ENCODE data around the gene GPR37L1. TPM values are rescaled to one million over a fixed set of nuclear protein-coding genes. Genes with fewer than 3 reads are reported as not detected.

GPR37L1 gene
- total RNA-seq, 2 experiments from 2014 or later, result not detected

GRCh38 chr1:202155478-202156021 lies 32.8 kb downstream of the GPR37L1 start:
- no peak for DNase-seq

GRCh38 chr1:202156590-202156989 lies 33.9 kb downstream of the GPR37L1 start:
- ChIA-PET CTCF (interaction anchor here (0.6 to 2.8 kb wide), 5 partner anchors 9 to 159 kb away, joined by 3 to 38 read pairs (median 4); partner anchors contain the start of gene ARL8A), POLR2A (interaction anchor here (1.2 to 13.6 kb wide), 3 partner anchors 9 to 19 kb away, joined by 3 to 124 read pairs (median 6); partner anchors contain the start of gene ARL8A)
- Mint-ChIP-seq H3K4me1 (ENCODE audit: low read depth) (peaks cover 49% of the 10 kb centered on the region), H3K9me3 (no peaks in the 10 kb centered on the region), H3K4me3 (peak overlapping the region; percentile 95), H3K36me3 (ENCODE audit: low read depth) (peaks cover 75% of the 10 kb centered on the region), H3K27me3 (no peaks in the 10 kb centered on the region), H3K27ac (peak overlapping the region; percentile 4)
- no peak for ATAC-seq
- intact Hi-C loops (cut with micrococcal nuclease), result no loop called here
- DNase-seq, result no peak
- no peak for TF ChIP-seq CTCF (IDR thresholded peaks at IDR 0.05)

More at GRCh38 chr1:202155478-202156021, 32.8 kb downstream of the GPR37L1 start:
- H3K36me3 Mint-ChIP-seq (ENCODE audit: low read depth), result peaks cover 86% of the 10 kb centered on the region
- POLR2A ChIA-PET, result interaction anchor here (1.2 to 13.6 kb wide), 3 partner anchors 10 to 20 kb away, joined by 3 to 124 read pairs (median 3); partner anchors contain the start of gene ARL8A
- peaks cover 47% of the 10 kb centered on the region for H3K4me1 Mint-ChIP-seq (ENCODE audit: low read depth)
- intact Hi-C loops (cut with micrococcal nuclease), result no loop called here
- no peak for TF ChIP-seq CTCF (IDR thresholded peaks at IDR 0.05)
- H3K9me3 Mint-ChIP-seq, result no peaks in the 10 kb centered on the region
- ATAC-seq, result no peak
- H3K27ac Mint-ChIP-seq, result no peak overlapping the region
- no peaks in the 10 kb centered on the region for H3K27me3 Mint-ChIP-seq
- H3K4me3 Mint-ChIP-seq, result no peak overlapping the region
- CTCF ChIA-PET, result interaction anchor here (0.6 to 2.8 kb wide), 21 partner anchors 10 to 555 kb away, joined by 3 to 38 read pairs (median 5); partner anchors contain the start of genes ARL8A, LGR6 and UBE2T

GRCh38 chr1:202157945-202158344 lies 35.2 kb downstream of the GPR37L1 start:
- ChIA-PET CTCF (interaction anchor here (1.2 kb wide), 1 partner anchor 35 kb away, joined by 4 read pairs; the partner anchor contains the start of gene LGR6), POLR2A (interaction anchor here (13.6 kb wide), 1 partner anchor 13 kb away, joined by 124 read pairs; the partner anchor contains the start of gene ARL8A)
- Mint-ChIP-seq H3K27ac (peak overlapping the region; percentile 95), H3K36me3 (ENCODE audit: low read depth) (peaks cover 68% of the 10 kb centered on the region), H3K27me3 (no peaks in the 10 kb centered on the region), H3K4me1 (ENCODE audit: low read depth) (peaks cover 61% of the 10 kb centered on the region), H3K9me3 (no peaks in the 10 kb centered on the region), H3K4me3 (peak overlapping the region; percentile 95)
- DNase-seq, result no peak
- no peak for ATAC-seq
- intact Hi-C loops (cut with micrococcal nuclease), result no loop called here
- TF ChIP-seq CTCF (IDR thresholded peaks at IDR 0.05), result no peak

GRCh38 chr1:202158810-202159533 lies 36.3 kb downstream of the GPR37L1 start:
- peak overlapping the region; percentile 95 for H3K4me3 Mint-ChIP-seq
- peak overlapping the region; percentile 95 for H3K27ac Mint-ChIP-seq
- H3K4me1 Mint-ChIP-seq (ENCODE audit: low read depth), result peaks cover 66% of the 10 kb centered on the region
- DNase-seq, result peak; percentile 71
- H3K36me3 Mint-ChIP-seq (ENCODE audit: low read depth), result peaks cover 59% of the 10 kb centered on the region
- H3K9me3 Mint-ChIP-seq, result no peaks in the 10 kb centered on the region
- intact Hi-C loops (cut with micrococcal nuclease), result no loop called here
- H3K27me3 Mint-ChIP-seq, result no peaks in the 10 kb centered on the region
- POLR2A ChIA-PET, result interaction anchor here (1.0 to 13.6 kb wide), 3 partner anchors 14 to 58 kb away, joined by 3 to 124 read pairs (median 16); partner anchors contain the start of gene ARL8A
- CTCF ChIA-PET, result interaction anchor here (2.0 to 2.6 kb wide), 2 partner anchors 11 to 15 kb away, joined by 9 to 27 read pairs; partner anchors contain the start of gene ARL8A
- peak; percentile 5 for ATAC-seq
- peak; percentile 19 for TF ChIP-seq CTCF (IDR thresholded peaks at IDR 0.05)
